GM12864 (cell line): ENCODE measurements around the gene NNT.

Source experiments
- DNase-seq: peaks from one replicate; pipeline ENCODE4 v3.0.0-alpha.2; 2011; ENCODE audit warnings: low read depth
- H3K4me3 ChIP-seq: 2 replicates; pipeline ENCODE4 v1.5.1; 2011; ENCODE audit warnings: mild to moderate bottlenecking, low read depth, low read length, control low read depth
- CTCF ChIP-seq: IDR thresholded peaks from 2 replicates; pipeline ENCODE4 v1.5.1; 2011; ENCODE audit warnings: low read depth, mild to moderate bottlenecking, moderate library complexity, low read length, control low read depth, inconsistent platforms; ENCODE audit errors: missing control alignments

NNT gene

DNA sequence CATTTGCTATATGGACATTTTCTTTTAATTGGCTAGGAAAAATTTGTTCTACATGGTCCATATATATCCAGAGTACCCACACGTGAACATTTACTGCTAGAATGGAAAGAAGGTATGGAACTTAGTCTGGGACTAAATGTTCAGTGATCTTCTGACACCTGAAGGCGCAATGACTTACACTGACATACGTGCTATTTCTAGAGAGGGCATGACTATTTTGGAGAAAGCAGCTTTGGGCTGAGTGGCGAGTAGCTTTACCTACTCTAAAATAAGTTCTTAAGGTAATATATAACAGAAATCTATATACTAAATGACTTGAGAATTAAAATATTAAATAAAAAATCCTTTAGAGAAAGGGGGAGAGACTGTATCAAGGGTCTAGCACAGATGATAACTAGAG is 10.4 kb downstream of the NNT start:
- no peak for DNase-seq
- H3K4me3 ChIP-seq = no peak overlapping the region
- no peak for TF ChIP-seq CTCF

GRCh38 chr5:43615445-43616184 is 12.6 kb downstream of the NNT start:
- TF ChIP-seq CTCF = no peak
- no peak overlapping the region for H3K4me3 ChIP-seq
- no peak for DNase-seq

DNA sequence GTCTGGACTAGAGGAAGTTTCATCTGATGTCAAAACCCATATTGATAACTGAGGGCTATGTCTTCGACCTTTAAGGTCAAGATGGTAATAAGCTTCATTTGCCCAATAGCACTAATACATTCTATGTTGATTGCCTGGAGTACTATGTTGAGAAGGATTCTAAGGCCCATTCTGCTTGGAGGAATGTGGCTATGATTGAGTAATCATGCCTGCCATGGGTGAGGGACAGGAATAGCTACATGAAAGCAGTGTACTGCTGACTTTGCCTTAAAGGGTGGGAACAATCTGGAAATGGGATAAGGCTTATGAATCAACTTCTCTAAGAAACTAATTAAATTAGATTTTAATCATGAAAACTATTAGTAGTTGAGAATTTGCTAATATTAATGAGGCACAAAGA is 13.6 kb downstream of the NNT start:
- TF ChIP-seq CTCF = no peak
- no peak overlapping the region for H3K4me3 ChIP-seq
- DNase-seq = no peak

GRCh38 chr5:43619380-43619779 is 16.4 kb downstream of the NNT start:
- no peak for DNase-seq
- no peak overlapping the region for H3K4me3 ChIP-seq
- TF ChIP-seq CTCF = no peak

- TF ChIP-seq CTCF = no peak
- DNase-seq = no peak
- H3K4me3 ChIP-seq = no peak overlapping the region
These were observed 16.9 kb downstream of the NNT start for GRCh38 chr5:43619911-43620310.

GRCh38 chr5:43620944-43621505 is 18.0 kb downstream of the NNT start:
- no peak for TF ChIP-seq CTCF
- DNase-seq = no peak
- H3K4me3 ChIP-seq = no peak overlapping the region

GRCh38 chr5:43622074-43622473 is 19.1 kb downstream of the NNT start:
- H3K4me3 ChIP-seq = no peak overlapping the region
- no peak for TF ChIP-seq CTCF
- no peak for DNase-seq
